DMS 273 (cell line): ENCODE results near the gene SMPX.

ENCODE experiments used
- DNase-seq: peaks from one replicate; lab custom pipeline; 2025; ENCODE audit not compliant: unreplicated experiment; lab: John Stamatoyannopoulos, UW

SMPX gene

GRCh38 chrX:21658152-21658737 is 99.7 kb downstream of the SMPX start, which contains the start of gene KLHL34:
Gene KLHL34 (minus strand): TSS chrX:21658330. CDS start chrX:21657788, 542 bp downstream.
- DNase-seq = no peak

DNA sequence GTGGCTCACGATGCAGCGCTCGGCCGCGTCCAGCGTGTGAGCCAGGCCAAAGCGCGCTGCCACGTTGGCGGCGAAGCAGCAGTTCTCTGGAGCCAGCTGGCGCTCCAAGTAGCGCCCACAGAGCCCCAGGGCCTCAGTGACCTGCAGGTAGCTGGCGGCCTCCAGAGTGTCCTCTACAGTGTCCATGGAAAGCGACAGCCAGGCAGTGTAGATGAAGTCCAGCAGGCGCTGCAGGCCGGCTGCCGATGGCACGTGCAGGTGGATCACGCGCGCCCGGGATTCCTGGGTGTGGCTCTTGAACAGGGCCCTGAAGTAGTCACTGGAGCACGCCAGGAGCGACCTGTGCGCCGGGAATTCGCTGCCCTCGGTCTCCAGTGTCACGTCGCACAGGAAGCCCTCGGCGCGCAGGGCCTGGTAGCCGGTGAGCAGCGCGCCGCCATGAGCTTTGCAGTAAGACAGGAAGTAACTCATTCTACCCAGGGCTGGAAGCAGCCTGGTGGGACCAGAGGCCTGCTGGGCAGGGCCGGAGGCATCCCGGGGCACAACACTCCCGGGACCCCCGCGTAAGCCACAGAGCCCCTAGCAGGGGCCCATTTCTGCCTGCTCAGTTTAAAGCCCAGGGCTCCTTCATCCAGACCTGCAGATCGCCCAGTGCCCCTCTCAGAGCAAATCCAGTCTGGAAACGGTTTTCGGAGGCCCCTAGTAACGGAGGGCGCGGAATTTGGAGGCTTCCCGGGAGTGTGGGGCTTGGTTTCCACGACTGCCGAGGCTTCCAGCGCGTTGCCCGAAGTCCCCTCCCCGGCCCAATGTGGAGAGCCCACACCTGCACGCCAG is 100.4 kb downstream of the SMPX start:
- no peak for DNase-seq

GRCh38 chrX:21656587-21657317 is 101.2 kb downstream of the SMPX start:
- DNase-seq = no peak
